ENCODE data around the gene FTO. TPM values are rescaled to one million over a fixed set of nuclear protein-coding genes. Genes with fewer than 3 reads are reported as not detected.

The FTO gene
- total and polyA plus RNA-seq, 2 of the 13 experiments (the other 11 are each of a cell fraction or from before 2014, with no cell fraction given), result 41.6 to 55.8 TPM

DNA sequence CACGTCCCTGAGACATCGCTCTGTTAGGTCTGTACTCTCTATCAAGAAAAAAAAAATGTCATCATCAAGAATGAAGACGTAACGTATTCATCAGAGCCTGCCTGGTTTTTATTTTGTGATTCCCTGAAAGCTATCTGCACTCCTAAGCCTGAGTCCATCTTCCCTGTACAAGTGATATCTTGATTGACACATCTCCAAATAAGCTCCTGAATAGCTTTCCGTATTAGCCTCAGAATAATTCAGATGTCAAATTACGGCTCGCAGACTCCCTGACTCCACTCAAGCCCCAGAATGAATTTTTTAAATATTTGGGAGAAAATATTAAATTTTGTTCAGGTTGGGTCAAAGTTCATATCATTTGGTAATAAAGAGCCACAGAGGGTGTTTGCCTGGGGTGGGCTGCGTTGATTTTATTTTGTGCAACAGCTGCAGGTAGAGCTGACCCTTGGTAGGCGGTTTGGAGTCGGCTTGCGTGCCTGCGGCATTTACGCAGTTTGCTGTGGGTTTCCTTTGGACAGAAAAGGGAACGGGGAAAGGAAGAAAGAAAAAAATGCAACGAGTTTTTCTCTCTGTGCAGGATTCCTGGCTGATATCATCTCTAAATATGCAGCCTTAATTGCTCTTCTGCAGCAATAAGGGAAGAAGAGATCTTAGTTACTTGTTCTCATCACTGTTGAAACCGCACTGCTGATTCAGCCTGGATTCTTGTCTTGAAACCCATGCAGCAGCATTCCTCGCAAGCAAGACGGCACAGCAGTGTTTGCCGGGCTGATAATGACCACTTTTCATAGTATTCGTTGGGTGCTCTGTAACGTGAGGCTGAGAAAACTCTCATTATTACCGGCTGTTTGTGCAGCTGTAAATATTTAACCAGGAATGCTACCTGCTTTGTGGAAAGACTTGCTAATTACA lies 467.9 kb downstream of the FTO start (continued):
- TF ChIP-seq, protein P1, sequence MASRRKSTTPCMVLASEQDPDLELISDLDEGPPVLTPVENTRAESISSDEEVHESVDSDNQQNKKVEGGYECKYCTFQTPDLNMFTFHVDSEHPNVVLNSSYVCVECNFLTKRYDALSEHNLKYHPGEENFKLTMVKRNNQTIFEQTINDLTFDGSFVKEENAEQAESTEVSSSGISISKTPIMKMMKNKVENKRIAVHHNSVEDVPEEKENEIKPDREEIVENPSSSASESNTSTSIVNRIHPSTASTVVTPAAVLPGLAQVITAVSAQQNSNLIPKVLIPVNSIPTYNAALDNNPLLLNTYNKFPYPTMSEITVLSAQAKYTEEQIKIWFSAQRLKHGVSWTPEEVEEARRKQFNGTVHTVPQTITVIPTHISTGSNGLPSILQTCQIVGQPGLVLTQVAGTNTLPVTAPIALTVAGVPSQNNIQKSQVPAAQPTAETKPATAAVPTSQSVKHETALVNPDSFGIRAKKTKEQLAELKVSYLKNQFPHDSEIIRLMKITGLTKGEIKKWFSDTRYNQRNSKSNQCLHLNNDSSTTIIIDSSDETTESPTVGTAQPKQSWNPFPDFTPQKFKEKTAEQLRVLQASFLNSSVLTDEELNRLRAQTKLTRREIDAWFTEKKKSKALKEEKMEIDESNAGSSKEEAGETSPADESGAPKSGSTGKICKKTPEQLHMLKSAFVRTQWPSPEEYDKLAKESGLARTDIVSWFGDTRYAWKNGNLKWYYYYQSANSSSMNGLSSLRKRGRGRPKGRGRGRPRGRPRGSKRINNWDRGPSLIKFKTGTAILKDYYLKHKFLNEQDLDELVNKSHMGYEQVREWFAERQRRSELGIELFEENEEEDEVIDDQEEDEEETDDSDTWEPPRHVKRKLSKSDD (CRISPR knock-in tag; IDR thresholded peaks at IDR 0.05; ENCODE audit: low read depth), result no peak
- TF ChIP-seq, protein P2, sequence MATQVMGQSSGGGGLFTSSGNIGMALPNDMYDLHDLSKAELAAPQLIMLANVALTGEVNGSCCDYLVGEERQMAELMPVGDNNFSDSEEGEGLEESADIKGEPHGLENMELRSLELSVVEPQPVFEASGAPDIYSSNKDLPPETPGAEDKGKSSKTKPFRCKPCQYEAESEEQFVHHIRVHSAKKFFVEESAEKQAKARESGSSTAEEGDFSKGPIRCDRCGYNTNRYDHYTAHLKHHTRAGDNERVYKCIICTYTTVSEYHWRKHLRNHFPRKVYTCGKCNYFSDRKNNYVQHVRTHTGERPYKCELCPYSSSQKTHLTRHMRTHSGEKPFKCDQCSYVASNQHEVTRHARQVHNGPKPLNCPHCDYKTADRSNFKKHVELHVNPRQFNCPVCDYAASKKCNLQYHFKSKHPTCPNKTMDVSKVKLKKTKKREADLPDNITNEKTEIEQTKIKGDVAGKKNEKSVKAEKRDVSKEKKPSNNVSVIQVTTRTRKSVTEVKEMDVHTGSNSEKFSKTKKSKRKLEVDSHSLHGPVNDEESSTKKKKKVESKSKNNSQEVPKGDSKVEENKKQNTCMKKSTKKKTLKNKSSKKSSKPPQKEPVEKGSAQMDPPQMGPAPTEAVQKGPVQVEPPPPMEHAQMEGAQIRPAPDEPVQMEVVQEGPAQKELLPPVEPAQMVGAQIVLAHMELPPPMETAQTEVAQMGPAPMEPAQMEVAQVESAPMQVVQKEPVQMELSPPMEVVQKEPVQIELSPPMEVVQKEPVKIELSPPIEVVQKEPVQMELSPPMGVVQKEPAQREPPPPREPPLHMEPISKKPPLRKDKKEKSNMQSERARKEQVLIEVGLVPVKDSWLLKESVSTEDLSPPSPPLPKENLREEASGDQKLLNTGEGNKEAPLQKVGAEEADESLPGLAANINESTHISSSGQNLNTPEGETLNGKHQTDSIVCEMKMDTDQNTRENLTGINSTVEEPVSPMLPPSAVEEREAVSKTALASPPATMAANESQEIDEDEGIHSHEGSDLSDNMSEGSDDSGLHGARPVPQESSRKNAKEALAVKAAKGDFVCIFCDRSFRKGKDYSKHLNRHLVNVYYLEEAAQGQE (IDR thresholded peaks at IDR 0.05; ENCODE audit: borderline replicate concordance in 1 of 2, low read depth in 1 of 2, low read length in 2 of 2), result no peak
- no peak for TF ChIP-seq NCOA5 (CRISPR knock-in tag; IDR thresholded peaks at IDR 0.05)
- peak; percentile 28; the same call in 1 of the 2 replicates for TF ChIP-seq POGZ (CRISPR knock-in tag; IDR thresholded peaks at IDR 0.05)
- peak; percentile 45; the same call in 1 of the 2 replicates for TF ChIP-seq ZNF792 (CRISPR knock-in tag; IDR thresholded peaks at IDR 0.05)
- no peak for TF ChIP-seq ZNF713 (CRISPR knock-in tag; IDR thresholded peaks at IDR 0.05)
- no peak for TF ChIP-seq ZNF383 (CRISPR knock-in tag; IDR thresholded peaks at IDR 0.05; ENCODE audit: borderline replicate concordance)
- TF ChIP-seq NFIB (CRISPR knock-in tag; IDR thresholded peaks at IDR 0.05; ENCODE audit: borderline replicate concordance), result no peak
- no peak for TF ChIP-seq ZNF484 (CRISPR knock-in tag; IDR thresholded peaks at IDR 0.05; ENCODE audit: borderline replicate concordance, low read depth)
- no peak for TF ChIP-seq HOXD1 (CRISPR knock-in tag; IDR thresholded peaks at IDR 0.05)
- TF ChIP-seq, protein P3, sequence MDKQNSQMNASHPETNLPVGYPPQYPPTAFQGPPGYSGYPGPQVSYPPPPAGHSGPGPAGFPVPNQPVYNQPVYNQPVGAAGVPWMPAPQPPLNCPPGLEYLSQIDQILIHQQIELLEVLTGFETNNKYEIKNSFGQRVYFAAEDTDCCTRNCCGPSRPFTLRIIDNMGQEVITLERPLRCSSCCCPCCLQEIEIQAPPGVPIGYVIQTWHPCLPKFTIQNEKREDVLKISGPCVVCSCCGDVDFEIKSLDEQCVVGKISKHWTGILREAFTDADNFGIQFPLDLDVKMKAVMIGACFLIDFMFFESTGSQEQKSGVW (CRISPR knock-in tag; IDR thresholded peaks at IDR 0.05; ENCODE audit: borderline replicate concordance), result no peak
- no peak for TF ChIP-seq NFIC (IDR thresholded peaks at IDR 0.05; ENCODE audit: low read length)
- TF ChIP-seq, protein P4, sequence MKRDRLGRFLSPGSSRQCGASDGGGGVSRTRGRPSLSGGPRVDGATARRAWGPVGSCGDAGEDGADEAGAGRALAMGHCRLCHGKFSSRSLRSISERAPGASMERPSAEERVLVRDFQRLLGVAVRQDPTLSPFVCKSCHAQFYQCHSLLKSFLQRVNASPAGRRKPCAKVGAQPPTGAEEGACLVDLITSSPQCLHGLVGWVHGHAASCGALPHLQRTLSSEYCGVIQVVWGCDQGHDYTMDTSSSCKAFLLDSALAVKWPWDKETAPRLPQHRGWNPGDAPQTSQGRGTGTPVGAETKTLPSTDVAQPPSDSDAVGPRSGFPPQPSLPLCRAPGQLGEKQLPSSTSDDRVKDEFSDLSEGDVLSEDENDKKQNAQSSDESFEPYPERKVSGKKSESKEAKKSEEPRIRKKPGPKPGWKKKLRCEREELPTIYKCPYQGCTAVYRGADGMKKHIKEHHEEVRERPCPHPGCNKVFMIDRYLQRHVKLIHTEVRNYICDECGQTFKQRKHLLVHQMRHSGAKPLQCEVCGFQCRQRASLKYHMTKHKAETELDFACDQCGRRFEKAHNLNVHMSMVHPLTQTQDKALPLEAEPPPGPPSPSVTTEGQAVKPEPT (CRISPR knock-in tag; IDR thresholded peaks at IDR 0.05; ENCODE audit: low read depth), result no peak
- no peak for TF ChIP-seq MBNL3 (CRISPR knock-in tag; conservative IDR thresholded peaks at IDR 0.05)
- no peak for TF ChIP-seq GATA4 (IDR thresholded peaks at IDR 0.05; ENCODE audit: borderline replicate concordance, low read depth)
- TF ChIP-seq NPAS2 (CRISPR knock-in tag; IDR thresholded peaks at IDR 0.05; ENCODE audit: borderline replicate concordance), result no peak
- 0 out of 2 replicates have a peak, but pooled peaks have one; percentile 22 for TF ChIP-seq ZNF441 (CRISPR knock-in tag; IDR thresholded peaks at IDR 0.05; ENCODE audit: borderline replicate concordance)
- TF ChIP-seq FOXC1 (CRISPR knock-in tag; IDR thresholded peaks at IDR 0.05; ENCODE audit: borderline replicate concordance), result no peak
- no peak for TF ChIP-seq MAFG (CRISPR knock-in tag; IDR thresholded peaks at IDR 0.05)
- no peak for TF ChIP-seq ZNF720 (CRISPR knock-in tag; IDR thresholded peaks at IDR 0.05)
